B cell (primary cell): Measurements from ENCODE around the gene VIPR2. TPM values are rescaled to one million over a fixed set of nuclear protein-coding genes. Genes with fewer than 3 reads are reported as not detected.

ENCODE experiments used
- ATAC-seq: fragments of 200-7000 bp; cut with Tn5 transposase; one replicate; pipeline ENCODE4 v1.10.0; 2021; ENCODE audit warnings: low read depth, mild to moderate bottlenecking, moderate number of reproducible peaks, moderate library complexity
- CTCF ChIA-PET: fragments of 350-600 bp; sonication (Branson Sonifier 250); formaldehyde crosslinking; loops from one replicate; lab custom pipeline; 2021; ENCODE audit warnings: antibody characterized with exemption, inconsistent platforms; lab: Charles Lee
- POLR2A ChIA-PET: fragments of 350-600 bp; sonication (Branson Sonifier 250); formaldehyde crosslinking; loops from one replicate; lab custom pipeline; 2021; ENCODE audit warnings: antibody characterized with exemption; lab: Charles Lee
- DNase-seq: peaks from one replicate; pipeline ENCODE4 v3.0.0; 2013
- H2AFZ ChIP-seq: 2 replicates; pipeline ENCODE4 v1.6.1; 2012; ENCODE audit warnings: mild to moderate bottlenecking, low read depth, low read length; ENCODE audit not compliant: insufficient read depth, poor library complexity, severe bottlenecking
- H3K27ac ChIP-seq, 2 donors: 1 replicate in 1 of 2; 2 replicates in 1 of 2; pipeline ENCODE4 v1.5.1; 2012 to 2013; ENCODE audit warnings: low read length in 2 of 2, mild to moderate bottlenecking in 2 of 2, moderate library complexity in 1 of 2
- H3K27me3 ChIP-seq, 4 experiments: fragments of 200-600 bp in 1 of 4; sonication (generic) in 1 of 4; replicated peaks in 1 of 4; 1 replicate in 2 of 4; 2 replicates in 2 of 4; pipeline versions ENCODE4 v1.6.1 to v1.7.0; 2013 to 2016; ENCODE audit warnings: low read length in 3 of 4, mild to moderate bottlenecking in 2 of 4, mixed read lengths in 1 of 4, moderate library complexity in 1 of 4; ENCODE audit not compliant: insufficient read depth in 4 of 4, control insufficient read depth in 3 of 4; ENCODE audit errors: control extremely low read depth in 1 of 4
- H3K36me3 ChIP-seq, 2 experiments: replicated peaks in 1 of 2; 1 replicate in 1 of 2; 2 replicates in 1 of 2; pipeline versions ENCODE4 v1.6.1 to v1.7.1; 2013; ENCODE audit warnings: low read length in 1 of 2; ENCODE audit not compliant: insufficient read depth in 2 of 2, control insufficient read depth in 1 of 2; ENCODE audit errors: control extremely low read depth in 1 of 2, extremely low read depth in 1 of 2
- H3K4me1 ChIP-seq, 2 donors: fragments of 200-600 bp in 1 of 2; sonication (generic) in 1 of 2; 1 replicate in 1 of 2; 2 replicates in 1 of 2; pipeline versions ENCODE4 v1.5.1 to v1.6.1; 2013 to 2017; ENCODE audit warnings: low read length in 2 of 2; ENCODE audit not compliant: control insufficient read depth in 2 of 2, insufficient read depth in 2 of 2
- H3K4me2 ChIP-seq: replicated peaks from 2 replicates; pipeline ENCODE3; 2012; ENCODE audit warnings: mild to moderate bottlenecking, low read depth, low read length; ENCODE audit not compliant: poor library complexity, severe bottlenecking
- H3K4me3 ChIP-seq, 5 experiments: fragments of 200-600 bp in 1 of 5; sonication (generic) in 1 of 5; 1 replicate in 3 of 5; 2 replicates in 2 of 5; pipeline versions ENCODE4 v1.5.1 to v1.7.0; 2011 to 2016; ENCODE audit warnings: low read length in 4 of 5, mild to moderate bottlenecking in 4 of 5, low read depth in 2 of 5, control low read depth in 1 of 5, moderate library complexity in 1 of 5; ENCODE audit not compliant: insufficient read depth in 1 of 5; ENCODE audit errors: control extremely low read depth in 1 of 5, extremely low read depth in 1 of 5
- H3K79me2 ChIP-seq: fragments of 200-600 bp; sonication (generic); one replicate; pipeline ENCODE4 v1.6.0; 2016; ENCODE audit warnings: low read length; ENCODE audit not compliant: control insufficient read depth, insufficient read depth
- H3K9ac ChIP-seq: fragments of 200-600 bp; sonication (generic); 2 replicates; pipeline ENCODE4 v1.6.1; 2017; ENCODE audit warnings: mild to moderate bottlenecking, low read length, moderate library complexity
- H3K9me3 ChIP-seq, 3 donors: one replicate each; pipeline versions ENCODE4 v1.6.1 to v1.7.1; 2013; ENCODE audit warnings: low read length in 2 of 3; ENCODE audit not compliant: control insufficient read depth in 2 of 3, insufficient read depth in 1 of 3; ENCODE audit errors: control extremely low read depth in 1 of 3
- H4K20me1 ChIP-seq: 2 replicates; pipeline ENCODE4 v1.6.0; 2012; ENCODE audit warnings: mild to moderate bottlenecking, low read length; ENCODE audit not compliant: insufficient read depth, control insufficient read depth, poor library complexity, severe bottlenecking
- H3K27ac Mint-ChIP-seq: one replicate; pipeline ENCODE4 v1.8.0; 2021; ENCODE audit warnings: mixed read lengths
- H3K27me3 Mint-ChIP-seq: one replicate; pipeline ENCODE4 v1.8.0; 2021; ENCODE audit warnings: mixed read lengths
- H3K4me1 Mint-ChIP-seq: one replicate; pipeline ENCODE4 v1.8.0; 2021; ENCODE audit warnings: mixed read lengths
- H3K4me3 Mint-ChIP-seq: one replicate; pipeline ENCODE4 v1.8.0; 2021; ENCODE audit warnings: mixed read lengths
- H3K9me3 Mint-ChIP-seq: one replicate; pipeline ENCODE4 v1.8.0; 2022; ENCODE audit warnings: mixed read lengths; ENCODE audit not compliant: insufficient read depth
- EZH2 ChIP-seq: IDR thresholded peaks from 2 replicates; pipeline ENCODE4 v1.6.1; 2012; ENCODE audit warnings: borderline replicate concordance, low read depth, mild to moderate bottlenecking, moderate library complexity, low read length; ENCODE audit not compliant: insufficient read depth, poor library complexity, severe bottlenecking
- WGBS: methylation state at CpG from one replicate; pipeline ENCODE4 v1.1.5; 2013; ENCODE audit warnings: missing lambda C conversion rate; ENCODE audit not compliant: insufficient coverage; 5-methylcytosine and 5-hydroxymethylcytosine counted together
- intact Hi-C: fragments of 100-400 bp; cut with micrococcal nuclease; formaldehyde crosslinking; loops from one replicate; pipeline ENCODE4 v1.10.0; 2022
- polyA plus RNA-seq: library from polyadenylated mRNA; depleted of rRNA; stranded (reverse); fragments of >200 nt; gene quantifications from 2 replicates; pipeline ENCODE4 v1.2.3, GENCODE V29; 2012
- total RNA-seq, 2 donors: library from RNA; stranded (reverse); fragments of 120-200 nt in 1 of 2; gene quantifications; 1 replicate in 1 of 2; 2 replicates in 1 of 2; pipeline versions ENCODE4 v1.2.3 to v1.2.4, GENCODE V29; 2013 to 2022
- TF ChIP-seq, protein P1 (sequence below): fragments of 200-600 bp; IDR thresholded peaks from one replicate; pipeline ENCODE4 v1.8.0; 2022; ENCODE audit warnings: antibody characterized with exemption, mild to moderate bottlenecking

VIPR2 gene
- total and polyA plus RNA-seq, 2 donors (not counting 1 experiment from before 2014, with no cell fraction given), result not detected

DNA sequence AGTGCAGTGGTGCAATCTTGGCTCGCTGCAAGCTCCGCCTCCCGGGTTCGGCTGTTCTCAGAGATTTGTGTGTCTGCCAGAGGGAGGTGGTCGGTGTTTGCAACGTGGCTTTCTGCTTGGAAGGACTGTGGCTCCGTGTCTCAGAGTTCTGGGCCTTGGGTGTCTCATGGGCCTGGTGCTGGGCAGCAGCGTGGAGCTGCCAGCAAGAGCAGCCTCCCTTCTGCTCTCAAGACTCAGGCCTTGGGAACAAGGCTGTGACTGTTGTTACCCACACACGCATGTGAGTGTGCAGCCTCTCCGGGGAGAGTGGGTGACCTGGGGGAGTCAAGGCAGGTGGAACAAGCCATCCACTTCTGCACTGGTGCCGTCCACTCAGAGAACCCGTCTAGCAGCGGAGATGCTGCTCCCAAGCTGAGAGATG, 52.0 kb downstream of the VIPR2 start:
- no peaks in the 10 kb centered on the region for H3K36me3 ChIP-seq
- 80% methylated on average over 12 of the region's 13 CpGs for WGBS
- Mint-ChIP-seq H3K4me1 (no peaks in the 10 kb centered on the region), H3K27me3 (no peaks in the 10 kb centered on the region), H3K4me3 (no peak overlapping the region), H3K9me3 (no peaks in the 10 kb centered on the region), H3K27ac (no peak overlapping the region)
- no peak overlapping the region for H3K4me3 ChIP-seq
- H3K27ac ChIP-seq, result no peak overlapping the region
- no peak for ATAC-seq
- no peaks in the 10 kb centered on the region for H3K27me3 ChIP-seq
- intact Hi-C loops, result no loop called here
- H4K20me1 ChIP-seq, result no peaks in the 10 kb centered on the region
- ChIA-PET POLR2A (no interaction called here), CTCF (no interaction called here)
- no peak overlapping the region for H2AFZ ChIP-seq
- no peak for DNase-seq
- no peak for TF ChIP-seq EZH2
- TF ChIP-seq, protein P1, sequence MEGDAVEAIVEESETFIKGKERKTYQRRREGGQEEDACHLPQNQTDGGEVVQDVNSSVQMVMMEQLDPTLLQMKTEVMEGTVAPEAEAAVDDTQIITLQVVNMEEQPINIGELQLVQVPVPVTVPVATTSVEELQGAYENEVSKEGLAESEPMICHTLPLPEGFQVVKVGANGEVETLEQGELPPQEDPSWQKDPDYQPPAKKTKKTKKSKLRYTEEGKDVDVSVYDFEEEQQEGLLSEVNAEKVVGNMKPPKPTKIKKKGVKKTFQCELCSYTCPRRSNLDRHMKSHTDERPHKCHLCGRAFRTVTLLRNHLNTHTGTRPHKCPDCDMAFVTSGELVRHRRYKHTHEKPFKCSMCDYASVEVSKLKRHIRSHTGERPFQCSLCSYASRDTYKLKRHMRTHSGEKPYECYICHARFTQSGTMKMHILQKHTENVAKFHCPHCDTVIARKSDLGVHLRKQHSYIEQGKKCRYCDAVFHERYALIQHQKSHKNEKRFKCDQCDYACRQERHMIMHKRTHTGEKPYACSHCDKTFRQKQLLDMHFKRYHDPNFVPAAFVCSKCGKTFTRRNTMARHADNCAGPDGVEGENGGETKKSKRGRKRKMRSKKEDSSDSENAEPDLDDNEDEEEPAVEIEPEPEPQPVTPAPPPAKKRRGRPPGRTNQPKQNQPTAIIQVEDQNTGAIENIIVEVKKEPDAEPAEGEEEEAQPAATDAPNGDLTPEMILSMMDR, result no peak
- no peak overlapping the region for H3K4me2 ChIP-seq
- H3K9ac ChIP-seq, result no peak overlapping the region
- no peaks in the 10 kb centered on the region for H3K4me1 ChIP-seq
- no peaks in the 10 kb centered on the region for H3K9me3 ChIP-seq
- H3K79me2 ChIP-seq, result no peaks in the 10 kb centered on the region

DNA sequence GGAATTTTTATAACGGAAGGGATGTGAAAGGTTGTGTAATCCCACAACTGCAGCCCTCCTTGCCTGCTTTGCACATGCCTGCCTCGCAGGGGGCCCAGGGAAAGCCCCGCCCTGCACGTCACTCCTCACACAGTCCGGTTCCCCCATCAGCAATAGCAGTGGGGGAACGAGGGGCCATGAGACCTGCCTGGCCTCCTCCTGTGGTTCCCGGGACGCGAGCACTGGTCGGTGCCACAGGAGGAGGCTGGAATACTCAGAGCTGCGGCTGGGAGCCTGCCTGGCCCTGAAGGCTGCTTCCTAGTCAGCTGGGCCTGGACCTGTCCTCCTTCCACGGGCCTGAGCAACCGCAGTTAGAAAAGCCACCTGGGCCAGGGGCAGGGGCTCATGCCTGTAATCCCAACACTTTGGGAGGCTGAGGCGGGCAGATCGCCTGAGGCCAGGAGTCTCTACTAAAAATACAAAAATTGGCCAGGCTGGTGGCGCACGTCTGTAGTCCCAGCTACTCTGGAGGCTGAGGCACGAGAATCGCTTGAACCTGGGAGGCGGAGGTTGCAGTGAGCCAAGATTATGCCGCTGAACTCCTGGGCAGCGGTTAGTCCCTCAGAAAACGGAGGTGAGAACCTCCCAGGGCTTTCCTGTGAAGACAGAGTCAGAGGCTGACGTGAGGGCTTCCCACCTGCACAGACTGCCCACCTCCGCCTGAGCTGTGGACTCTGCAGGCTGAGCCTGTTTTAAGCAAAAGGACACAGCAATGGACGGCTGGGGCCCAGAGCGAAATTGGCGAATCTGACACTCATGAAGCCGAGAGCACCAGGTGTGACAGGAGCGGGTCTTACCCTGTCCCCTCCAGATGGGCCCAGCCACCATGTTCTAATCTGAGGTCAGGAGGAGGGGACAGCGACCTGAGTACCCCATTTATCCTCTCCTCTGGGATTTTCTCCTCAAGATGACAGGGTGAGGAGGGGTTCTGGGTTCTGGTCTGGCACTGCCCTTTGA, 52.9 kb downstream of the VIPR2 start:
- Mint-ChIP-seq H3K4me3 (no peak overlapping the region), H3K4me1 (no peaks in the 10 kb centered on the region), H3K9me3 (no peaks in the 10 kb centered on the region), H3K27ac (no peak overlapping the region), H3K27me3 (no peaks in the 10 kb centered on the region)
- intact Hi-C loops, result no loop called here
- Histone ChIP-seq H3K4me2 (no peak overlapping the region), H2AFZ (no peak overlapping the region), H3K9me3 (no peaks in the 10 kb centered on the region), H3K9ac (no peak overlapping the region), H3K79me2 (no peaks in the 10 kb centered on the region), H4K20me1 (no peaks in the 10 kb centered on the region), H3K4me3 (no peak overlapping the region), H3K27me3 (no peaks in the 10 kb centered on the region), H3K36me3 (no peaks in the 10 kb centered on the region), H3K4me1 (no peaks in the 10 kb centered on the region), H3K27ac (no peak overlapping the region)
- WGBS, result 93% methylated on average over 30 of the region's 31 CpGs
- ChIA-PET POLR2A (no interaction called here), CTCF (no interaction called here)
- TF ChIP-seq, protein P1, result no peak
- no peak for TF ChIP-seq EZH2
- no peak for DNase-seq
- no peak for ATAC-seq
